Activated CD8-positive, alpha-beta memory T cell treated with anti-CD3 and anti-CD28 coated beads, Interleukin-2, amount 50 U/mL, for 4 hours (primary cell): ENCODE measurements around the gene TLE1.
"Not testable (repeated sequence)": the region's sequence is repeated elsewhere in the genome, so short reads cannot be mapped to it uniquely, and the experiment has no call there.

Experiments used
- DNase-seq: peaks from one replicate; pipeline ENCODE4 v3.0.0-alpha.2; 2020

The TLE1 gene

DNA sequence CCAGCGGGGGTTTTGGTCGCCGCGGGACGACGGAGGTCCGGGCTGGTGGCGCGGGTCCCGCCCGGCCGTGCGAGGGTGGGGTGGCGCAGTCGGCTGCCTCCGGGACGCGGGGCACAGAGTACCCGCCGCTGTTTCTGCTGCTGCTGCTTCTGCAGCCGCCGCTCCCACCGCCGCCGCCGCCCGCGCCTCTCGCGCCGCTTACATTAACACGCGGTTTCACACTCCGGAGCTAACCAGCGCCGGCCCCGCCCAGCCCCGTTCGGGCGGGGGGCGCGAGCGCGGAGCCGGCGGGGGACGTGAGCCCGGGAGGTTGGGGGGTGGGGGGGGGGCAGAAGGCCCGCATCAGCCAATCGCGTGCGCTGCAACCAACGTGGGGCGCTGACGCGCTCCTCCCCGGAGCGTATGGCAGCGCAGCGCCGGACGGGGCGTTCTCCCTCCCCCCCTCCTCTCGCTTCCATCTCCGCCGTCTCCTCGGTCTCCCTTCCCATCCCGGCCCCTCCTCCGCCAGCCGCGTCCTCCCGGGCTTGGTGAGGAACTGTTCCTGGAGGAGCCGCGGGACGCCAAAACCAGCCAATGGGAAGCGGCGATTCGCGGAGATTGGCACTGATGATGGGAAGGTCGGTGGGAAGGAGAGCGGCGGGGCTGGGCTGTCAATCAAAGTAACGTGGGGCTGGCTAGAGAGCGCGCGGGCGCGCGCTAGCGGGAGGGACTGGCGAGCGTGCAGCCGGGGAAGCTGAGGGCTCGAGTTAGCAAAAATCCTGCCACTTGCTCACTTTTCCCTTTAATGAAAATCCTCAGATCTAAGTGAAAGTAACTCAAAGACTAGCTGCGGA, at the start of gene TLE1:
Gene TLE1 (minus strand): TSS at position 205 of the 833 bp plus-strand sequence. CDS start 1,307 bp downstream, outside the sequence.
- peak; percentile 81 for DNase-seq

DNA sequence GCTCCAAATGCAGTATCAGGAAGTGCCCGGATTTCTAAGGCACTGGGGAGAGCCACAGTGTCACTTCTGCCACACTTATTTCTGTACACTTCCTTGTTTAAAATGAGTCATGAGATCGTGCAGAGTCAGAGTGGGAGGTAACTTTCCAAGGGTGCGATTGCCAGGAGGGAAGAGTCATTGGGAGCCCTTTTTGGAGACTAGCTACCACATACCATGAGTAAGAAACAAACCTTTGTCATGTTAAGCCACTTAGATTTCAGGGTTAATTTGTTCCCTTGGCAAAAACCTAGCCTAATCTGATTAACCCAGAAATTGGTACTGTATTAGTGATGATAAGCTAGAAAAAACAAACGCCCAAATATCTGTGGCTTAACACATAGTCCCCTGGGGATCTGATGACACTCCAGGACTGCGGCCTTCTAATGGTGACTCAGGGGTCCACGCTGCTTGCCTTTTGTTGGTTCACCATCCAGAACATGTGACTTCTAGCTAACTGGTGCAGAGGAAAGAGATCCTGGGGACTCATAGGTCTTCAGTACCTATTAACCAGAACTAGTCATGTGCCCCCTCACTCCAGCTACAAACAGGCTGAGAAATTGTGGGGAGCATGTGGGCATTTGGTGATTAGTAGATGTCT, 48.6 kb upstream of the TLE1 start:
- DNase-seq = no peak

DNA sequence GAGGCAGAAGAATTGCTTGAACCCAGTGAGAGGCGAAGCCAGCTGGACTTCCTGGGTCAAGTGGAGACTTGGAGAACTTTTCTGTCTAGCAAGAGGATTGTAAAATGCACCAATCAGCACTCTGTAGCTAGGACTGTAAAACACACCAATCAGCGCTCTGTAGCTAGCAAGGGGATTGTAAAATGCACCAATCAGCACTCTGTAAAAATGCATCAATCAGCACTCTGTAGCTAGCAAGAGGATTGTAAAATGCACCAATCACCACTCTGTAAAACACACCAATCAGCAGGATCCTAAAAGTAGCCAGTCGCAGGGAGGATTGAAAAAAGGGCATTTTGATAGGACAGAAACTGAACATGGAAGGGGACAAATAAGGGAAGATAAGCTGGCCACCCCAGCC, 41.2 kb upstream of the TLE1 start:
- DNase-seq = not testable (repeated sequence)

DNA sequence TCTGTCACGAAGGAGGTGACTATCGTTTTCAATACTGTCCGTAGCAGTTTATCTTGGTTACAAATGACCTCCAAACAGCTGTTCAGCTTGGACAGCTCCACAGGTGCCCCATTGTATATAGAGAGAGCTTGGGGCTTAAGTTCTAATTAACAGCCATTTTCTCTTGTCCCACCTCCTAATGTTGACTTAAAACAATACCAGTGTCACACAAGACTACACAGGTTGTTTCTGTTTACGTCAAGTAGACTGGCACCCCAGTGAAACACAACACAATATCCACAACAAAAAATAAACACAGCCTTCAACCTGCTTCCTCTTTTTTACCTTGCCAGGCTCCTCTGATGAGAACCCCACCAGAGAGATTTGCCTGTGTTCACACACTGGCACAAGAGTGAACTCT, 39.8 kb upstream of the TLE1 start:
- no peak for DNase-seq

DNA sequence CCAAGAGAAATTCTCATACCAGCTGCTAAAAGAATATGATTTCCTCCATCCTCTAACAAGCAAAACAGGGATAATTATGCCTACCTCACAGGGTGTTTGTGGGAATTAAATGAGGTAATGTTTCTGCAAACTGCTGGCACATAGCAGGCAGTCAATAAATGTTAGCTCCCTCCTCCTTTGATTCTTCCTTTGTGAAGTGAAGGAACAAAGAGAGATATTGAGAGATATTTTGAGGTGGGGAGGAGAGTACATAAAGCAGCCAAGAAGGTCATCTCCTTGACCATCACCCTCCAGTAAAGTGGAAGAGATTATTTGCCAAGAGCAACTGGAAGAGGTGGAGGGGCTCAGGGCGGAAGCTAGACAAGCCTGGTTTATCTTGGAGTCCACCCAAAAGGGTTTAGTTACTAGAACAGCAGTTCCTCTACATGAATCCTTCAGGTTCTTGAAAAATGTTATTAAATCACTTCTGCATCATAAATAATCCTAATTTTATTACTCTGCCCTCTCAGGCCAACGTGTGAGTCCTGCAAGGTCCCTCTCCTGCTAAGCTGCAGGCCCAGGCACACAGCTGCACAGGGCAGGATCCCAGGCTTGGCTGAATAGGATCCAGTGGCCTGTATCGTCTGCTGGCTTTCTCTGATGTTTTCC, 35.0 kb upstream of the TLE1 start:
- no peak for DNase-seq

DNA sequence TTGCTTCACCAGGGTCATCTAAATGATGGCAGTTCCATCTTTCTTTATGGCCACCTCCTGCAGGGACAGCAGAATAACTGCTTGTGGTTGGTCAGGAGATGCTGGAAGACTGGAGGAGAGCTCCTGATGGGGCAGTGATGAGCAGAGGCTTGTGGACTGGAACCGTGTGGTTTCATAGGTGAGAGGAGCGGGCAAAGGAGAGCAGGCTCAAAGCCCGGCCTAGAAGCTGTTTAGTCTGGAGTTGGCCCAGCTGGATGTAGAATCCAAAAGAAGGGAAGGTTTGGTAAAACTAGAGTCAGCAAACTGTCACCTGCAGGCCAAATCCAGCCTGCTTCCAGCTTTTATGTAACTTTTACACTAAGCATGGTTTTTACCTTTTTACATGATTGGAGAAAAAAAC, 32.9 kb upstream of the TLE1 start:
- DNase-seq = no peak

DNA sequence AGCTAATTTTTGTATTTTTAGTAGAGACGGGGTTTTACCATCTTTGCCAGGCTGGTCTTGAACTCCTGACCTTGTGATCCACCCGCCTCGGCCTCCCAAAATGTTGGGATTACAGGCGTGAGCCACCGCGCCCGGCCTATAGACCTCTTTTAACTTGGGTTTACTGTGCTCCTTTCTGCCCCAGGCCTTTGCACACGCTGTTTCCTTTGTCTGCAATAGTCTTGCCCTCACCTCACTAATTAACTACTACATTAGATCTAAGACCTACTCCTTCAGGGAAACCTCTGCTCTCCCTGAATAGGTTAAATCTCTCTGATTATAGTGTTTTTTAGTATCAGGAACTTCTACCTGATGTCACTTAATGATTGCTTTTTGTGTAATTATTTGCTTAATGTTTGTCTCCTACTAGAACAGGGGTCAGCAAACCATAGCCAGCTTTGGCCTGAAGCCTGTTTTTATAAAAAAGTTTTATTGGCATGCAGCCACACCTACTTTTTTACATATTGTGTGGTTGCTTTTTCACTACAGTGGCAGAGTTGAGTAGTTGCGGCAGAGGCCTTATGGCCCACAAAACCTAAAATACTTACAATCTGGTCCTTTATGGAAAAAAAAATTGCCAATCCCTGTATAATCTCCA, 31.2 kb upstream of the TLE1 start:
- no peak for DNase-seq

DNA sequence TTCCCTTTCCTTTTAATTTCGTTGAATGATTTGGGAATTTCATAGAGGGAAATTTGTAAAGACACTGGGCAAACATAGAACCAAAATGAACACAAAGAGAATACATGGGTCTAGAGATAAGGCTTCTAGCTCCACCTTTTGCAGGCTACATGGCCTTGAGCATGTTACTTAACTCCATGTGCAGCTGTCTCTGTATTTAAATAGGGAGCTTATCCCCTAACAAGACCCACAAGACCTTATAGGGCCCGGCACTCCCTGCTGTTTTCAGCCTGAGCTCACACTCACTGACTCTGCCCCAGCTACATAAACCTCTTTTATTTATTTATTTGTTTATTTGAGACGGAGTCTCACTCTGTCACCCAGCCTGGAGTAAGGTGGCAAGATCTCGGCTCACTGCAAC, 30.6 kb upstream of the TLE1 start:
- DNase-seq = no peak

DNA sequence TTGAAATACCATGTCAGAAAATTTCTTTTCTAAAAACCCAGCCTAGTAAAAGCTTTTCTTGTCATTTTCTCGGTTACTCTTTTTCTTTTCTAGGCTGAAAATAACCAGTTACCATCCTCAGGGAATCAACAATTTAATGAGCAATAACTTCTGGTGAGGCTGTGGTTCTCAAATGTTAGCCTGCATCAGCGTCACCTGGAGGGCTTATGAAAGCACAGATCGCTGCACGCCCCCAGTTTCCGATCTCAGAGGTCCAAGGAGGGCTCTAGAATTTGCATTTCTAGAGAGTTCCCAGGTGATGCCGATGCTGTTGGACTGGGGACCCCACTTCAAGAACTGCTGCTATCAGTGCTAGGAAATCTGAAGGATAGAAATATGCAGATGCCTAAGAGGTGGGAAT, 28.9 kb upstream of the TLE1 start:
- DNase-seq = no peak

DNA sequence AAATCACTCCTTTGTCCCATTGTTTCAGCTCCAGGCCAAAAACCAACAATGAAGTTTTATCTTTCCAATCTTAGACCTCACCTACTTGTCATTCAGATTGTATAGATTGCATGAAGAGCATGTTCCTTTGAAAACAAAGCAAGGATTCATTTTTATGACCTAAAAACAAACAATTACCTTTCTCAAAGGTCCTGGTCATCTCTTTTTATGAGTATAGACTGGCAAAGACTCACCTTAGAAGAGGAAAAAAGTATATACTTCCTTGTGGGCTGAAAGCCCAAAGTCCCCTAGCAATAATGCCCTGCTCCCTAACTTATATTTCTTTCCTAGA, 28.4 kb upstream of the TLE1 start:
- no peak for DNase-seq

DNA sequence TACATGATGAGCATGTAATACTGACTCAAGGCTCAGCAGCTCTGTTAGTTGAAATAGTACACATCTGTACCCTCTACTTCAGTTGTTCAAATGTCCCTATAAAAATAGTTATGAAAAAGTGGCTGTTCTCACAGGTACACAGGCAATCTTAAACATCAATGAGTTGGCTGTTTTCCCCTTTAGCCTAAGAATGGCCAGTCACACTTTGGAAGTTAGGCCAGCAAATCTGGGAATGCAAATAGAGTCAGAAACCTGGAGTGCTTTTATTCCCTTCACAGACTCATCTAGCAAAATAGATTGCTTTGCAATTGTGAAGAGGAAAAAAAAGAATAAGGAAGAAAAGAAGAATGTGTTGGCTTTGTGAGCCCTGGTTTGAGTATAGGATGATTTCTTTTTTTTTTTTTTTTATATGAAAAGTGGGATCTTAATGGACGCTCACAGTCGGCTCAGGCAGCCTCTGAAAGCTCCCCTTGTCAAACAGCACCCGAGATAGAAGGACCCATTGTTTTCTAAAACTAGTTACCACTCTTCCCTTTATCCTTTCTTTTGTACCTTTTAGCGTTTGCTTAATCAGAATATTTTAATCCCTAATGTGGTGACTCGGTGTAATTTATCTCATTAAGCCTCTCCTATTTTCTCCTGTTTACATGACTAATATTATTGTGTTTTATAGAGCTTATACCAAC, 27.9 kb upstream of the TLE1 start:
- no peak for DNase-seq

DNA sequence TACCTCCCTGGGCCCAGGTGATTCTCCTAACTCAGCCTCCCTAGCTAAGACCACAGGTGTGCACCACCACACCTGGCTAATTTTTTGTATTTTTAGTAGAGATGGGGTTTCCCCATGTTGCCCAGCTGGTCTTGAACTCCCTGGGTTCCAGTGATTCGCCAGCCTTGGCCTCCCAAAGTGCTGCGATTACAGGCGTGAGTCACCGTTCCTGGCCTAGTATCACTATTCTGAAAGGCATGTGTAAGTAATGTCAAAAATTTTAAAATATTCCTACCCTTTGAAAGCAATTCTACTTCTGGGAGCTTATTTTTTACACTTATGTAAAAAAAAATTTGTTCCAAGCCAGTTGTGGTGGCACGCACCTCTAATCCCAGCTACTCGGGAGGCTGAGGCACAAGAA, 27.1 kb upstream of the TLE1 start:
- no peak for DNase-seq

DNA sequence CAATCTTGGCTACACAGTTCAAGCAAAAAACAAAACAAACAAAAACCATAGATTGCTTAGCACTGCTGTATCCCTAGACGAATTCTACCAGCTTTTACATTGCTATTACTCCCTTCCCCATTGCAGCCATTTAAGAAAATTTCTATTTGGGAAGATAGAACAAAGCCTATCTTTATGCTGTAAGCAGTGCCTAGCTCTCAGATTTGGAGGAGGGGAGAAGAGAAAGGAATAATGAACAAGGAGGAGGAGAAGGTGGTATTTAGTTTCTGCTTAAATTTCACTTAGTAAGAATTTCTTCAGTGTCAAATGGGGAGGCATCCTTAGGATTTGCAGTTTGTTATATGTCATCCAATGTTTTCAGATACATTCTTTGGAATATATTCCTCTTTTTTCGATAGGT, 16.2 kb upstream of the TLE1 start:
- DNase-seq = no peak

DNA sequence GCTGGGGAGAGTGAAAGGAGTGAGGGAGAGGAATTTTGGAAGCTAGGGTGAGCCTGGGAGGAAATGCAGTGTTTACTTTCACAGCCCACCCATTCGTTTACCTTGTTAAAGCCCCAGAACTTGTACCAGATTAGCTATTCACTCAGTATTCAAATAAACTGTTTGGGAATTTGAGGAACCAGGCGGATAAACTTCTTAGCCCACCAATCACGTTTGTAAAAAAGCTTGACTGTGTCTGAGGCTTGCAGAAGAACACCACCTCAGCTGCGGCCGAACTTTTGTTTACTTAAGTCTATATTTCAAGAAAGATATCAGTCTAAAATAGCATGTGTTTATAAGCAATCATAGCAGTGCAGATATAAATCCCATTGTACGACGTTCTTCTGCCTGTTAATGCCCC, 5.2 kb upstream of the TLE1 start:
- DNase-seq = no peak

DNA sequence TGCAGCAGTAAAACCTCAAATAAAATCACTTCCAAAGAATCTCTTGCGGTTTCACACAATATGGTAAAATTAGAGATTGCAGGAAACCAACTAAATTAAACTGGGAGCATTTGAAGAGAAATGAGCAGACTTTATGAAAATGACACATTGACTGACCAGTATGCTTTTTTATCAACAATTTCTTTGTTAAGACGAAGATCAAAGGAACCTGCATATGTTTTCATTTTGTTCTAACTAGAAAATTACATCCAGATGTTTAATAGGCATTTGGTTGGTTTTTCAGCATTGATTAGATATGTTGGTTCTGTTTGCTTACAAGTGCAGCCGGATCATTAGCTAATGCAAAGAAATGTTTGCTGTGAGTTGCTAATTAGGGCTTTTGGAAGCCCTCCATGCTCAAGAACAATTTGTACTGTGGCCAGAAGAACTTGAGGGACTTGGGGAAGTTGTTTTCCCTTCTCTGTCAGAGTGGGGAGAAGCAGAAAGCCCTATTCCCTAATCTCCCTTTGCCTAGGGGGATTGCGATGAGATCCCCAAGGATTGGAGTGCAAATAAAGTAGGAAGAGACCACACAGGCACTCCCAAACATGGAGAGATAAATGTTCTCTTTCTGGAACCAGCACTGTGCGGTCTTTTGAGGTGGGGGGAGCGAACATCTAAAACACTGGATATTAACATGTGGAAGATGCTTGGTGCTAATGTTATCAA, 4.5 kb upstream of the TLE1 start:
- no peak for DNase-seq

DNA sequence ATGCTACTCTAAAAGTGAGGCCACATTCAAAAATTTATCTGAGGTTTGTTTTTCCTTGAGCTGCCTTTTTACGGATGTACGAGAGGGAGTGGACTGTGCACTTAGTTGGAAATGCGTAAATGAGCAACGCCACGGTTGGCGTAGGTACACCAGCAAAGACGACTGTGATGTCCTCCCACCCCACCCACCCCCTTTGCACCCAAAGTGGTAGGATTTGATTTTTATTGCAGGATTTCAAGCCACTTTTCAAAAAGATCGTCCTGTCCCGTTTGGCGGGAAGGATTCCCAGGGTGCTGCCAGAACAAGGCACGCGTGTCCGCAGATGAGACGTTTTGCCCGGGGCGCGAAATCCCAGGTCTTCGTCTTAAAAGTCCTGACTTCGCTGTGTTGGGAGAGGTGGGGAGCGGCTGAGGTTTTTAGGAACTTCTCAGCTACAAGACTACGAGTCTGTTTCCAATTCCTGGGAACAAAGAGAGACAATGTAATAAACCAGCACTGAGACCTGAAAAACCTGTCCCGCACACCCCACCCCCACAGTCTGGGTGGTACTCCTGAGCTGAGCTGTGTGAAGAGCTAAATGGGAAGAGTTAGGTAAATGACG, 1.0 kb upstream of the TLE1 start:
- no peak for DNase-seq

DNA sequence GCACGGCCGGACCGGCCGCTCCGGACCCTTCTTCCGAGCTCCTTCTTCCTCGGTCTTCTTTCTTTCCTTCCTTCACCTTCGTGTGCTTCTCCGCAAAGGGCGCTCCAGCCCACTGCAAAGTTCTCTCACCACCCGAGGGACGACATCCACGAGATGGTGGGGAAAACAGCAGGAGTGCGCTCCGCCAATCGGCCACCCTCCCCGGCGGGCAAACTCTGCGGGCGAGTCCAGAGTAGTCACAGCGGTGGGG, 329 bp downstream of the TLE1 start:
- DNase-seq = not testable (repeated sequence)

DNA sequence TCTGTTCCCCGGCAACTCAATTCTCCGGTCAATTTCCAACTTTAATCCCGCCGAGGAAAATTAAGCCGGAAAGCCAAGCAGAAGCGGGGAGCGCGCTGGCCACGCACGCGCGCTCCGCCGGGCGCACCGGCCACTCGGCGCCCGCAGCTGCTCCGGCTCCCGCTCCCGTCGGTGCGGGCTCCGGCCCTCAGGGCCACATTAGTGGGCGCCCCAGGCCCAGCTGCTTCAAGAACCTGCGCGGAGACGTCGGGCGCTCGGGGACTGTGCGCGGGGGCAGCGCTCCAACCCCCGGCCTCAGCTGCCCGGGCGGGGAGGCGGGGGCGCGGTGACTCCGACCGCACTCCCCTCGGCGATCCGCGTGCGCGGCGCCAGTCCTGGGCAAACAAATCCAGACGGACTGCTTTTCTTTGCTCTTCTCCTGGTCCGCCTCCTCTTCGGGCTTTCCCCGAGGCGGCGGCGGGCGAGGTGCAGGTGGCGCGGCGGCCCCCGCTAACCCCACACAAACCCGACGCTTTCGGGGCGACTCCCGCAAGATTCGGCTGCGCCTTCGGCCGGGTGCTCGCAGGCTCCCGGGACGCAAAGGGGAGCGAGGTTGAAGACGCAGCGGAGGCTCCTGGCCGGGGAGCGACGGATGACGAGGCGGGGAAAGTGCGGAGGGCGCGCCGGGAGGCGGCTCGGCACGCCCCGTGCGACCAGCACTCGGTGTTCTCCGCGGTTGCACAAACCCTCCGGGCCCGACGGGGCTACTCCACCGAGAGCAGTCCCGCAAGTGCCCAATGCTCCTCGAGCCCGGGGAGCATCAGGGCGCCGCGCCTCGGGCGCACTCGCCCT, 870 bp downstream of the TLE1 start:
- peak; percentile 32 for DNase-seq

DNA sequence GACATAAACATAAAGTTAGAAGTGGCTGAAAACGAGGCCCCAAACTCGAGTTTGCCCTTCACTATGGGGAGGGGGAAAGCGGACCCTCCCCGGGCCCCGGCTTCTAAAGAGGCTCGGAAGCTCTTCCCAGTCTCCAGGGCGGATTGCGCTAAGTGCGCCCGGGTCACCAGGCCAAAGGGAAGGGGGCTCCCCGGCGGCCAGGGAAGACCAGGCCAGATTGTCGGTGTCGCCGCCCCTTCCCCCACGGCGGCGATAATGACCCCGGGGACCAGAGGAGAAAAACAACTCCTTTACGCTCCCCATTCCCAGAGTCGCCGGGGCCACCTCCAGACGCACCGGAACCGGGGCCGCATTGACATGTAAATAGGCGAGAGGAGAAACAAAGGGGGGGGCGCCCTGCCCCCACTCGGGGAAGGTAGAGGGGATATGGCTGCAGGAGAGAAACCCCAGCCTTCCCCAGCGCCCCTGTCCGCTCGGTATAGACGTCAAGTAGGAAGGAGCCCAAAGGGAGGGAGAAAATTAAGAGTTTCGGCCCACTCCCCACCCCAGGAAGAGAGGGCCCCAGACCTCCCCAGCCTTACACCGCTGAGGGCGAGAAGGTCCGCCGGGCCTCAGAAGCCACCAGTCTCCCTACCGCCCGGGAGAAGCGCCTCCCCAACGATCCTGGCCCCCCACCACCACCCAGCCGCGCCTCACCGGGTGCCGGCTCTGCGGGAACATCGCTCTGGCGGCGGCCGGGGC, 1.7 kb downstream of the TLE1 start:
- DNase-seq = peak; percentile 15

DNA sequence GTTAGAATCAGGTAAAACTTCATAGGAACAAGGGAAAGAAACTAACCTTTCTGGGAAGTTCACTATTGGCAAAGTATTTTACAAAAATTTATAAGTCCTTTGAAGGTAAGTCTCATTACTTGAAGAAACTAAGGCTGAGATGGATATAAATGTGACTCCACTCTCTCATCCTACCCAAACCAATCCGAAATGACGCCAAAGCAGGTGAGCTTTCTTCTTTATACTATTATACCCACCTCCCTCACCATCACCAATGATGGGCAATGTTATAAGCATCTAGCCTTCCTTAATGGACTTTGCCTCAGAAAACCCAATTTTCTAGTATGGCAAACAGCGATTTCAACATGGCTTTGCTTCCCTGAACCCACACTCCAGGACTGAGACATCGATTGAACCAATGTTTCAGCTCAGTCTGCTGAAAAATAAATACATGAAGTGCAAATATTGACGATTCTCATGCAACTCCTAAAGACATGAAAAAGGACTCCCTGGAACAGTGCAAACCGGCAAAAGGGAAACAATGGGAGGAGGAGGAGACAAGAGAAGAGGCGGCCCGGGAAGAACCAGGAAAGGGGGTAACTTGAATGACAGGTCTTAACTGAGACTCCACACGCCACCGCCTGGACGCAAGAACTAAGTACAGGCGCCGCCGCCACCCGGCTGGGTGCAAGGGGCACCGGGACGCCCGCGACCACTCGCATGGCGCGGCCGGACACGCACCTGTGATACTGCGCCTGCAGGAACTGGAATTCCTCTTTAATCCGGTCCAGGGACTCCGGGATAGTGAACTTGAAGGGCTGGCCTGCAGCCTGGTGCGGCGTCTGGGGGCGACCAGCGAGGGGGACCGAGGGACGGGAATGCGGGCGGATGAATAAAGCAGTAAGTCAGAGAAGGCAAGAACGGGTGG, 2.5 kb downstream of the TLE1 start:
- peak; percentile 35 for DNase-seq
